Tibial nerve (tissue), 4 donors: Measurements from ENCODE around the gene DNM3.

ENCODE experiments used
- EP300 ChIP-seq, 2 donors: sonication (generic); formaldehyde crosslinking; IDR thresholded peaks; one replicate each; pipeline ENCODE4 v1.6.1; 2017; ENCODE audit warnings: antibody characterized with exemption in 2 of 2, mild to moderate bottlenecking in 1 of 2
- POLR2A ChIP-seq, 2 donors: fragments of 450-650 bp; IDR thresholded peaks; one replicate each; pipeline ENCODE4 v1.6.1; 2017; ENCODE audit warnings: antibody characterized with exemption in 2 of 2, mild to moderate bottlenecking in 2 of 2, moderate library complexity in 2 of 2
- TF ChIP-seq, protein P1 (sequence below), 5 experiments: fragments of 200-600 bp in 3 of 5; fragments of 450-650 bp in 2 of 5; sonication (generic) in 3 of 5; IDR thresholded peaks; one replicate each; pipeline ENCODE4 v1.5.1; 2016 to 2019; ENCODE audit warnings: antibody characterized with exemption in 5 of 5, mild to moderate bottlenecking in 3 of 5, moderate library complexity in 2 of 5

DNA sequence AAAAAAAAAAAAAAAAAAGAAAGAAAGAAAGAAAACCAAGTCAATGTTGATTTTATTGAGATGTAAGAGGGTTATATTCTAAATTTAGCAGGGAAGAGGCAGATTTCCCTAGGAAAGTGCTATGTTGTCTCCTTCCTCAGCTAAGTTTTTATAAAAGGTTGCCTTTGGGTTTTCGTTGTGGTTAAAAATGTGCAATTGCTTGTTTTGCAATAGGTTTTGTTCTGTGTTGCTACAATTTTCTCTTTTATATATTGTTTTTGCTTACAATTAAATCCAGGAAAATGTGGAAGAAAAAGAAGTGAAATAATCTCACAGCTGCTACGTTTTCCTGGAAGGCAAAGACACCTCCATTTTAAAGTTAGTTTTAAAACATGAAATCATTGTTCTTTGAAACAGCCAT lies 442.5 kb downstream of the DNM3 start:
- TF ChIP-seq, protein P1, sequence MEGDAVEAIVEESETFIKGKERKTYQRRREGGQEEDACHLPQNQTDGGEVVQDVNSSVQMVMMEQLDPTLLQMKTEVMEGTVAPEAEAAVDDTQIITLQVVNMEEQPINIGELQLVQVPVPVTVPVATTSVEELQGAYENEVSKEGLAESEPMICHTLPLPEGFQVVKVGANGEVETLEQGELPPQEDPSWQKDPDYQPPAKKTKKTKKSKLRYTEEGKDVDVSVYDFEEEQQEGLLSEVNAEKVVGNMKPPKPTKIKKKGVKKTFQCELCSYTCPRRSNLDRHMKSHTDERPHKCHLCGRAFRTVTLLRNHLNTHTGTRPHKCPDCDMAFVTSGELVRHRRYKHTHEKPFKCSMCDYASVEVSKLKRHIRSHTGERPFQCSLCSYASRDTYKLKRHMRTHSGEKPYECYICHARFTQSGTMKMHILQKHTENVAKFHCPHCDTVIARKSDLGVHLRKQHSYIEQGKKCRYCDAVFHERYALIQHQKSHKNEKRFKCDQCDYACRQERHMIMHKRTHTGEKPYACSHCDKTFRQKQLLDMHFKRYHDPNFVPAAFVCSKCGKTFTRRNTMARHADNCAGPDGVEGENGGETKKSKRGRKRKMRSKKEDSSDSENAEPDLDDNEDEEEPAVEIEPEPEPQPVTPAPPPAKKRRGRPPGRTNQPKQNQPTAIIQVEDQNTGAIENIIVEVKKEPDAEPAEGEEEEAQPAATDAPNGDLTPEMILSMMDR (IDR thresholded peaks at IDR 0.05), result no peak
- TF ChIP-seq EP300 (IDR thresholded peaks at IDR 0.05) (no peak), POLR2A (IDR thresholded peaks at IDR 0.05) (no peak)
